ENCODE data around the gene POR.

POR gene

GRCh38 chr7:75876126-75876881 lies 38.7 kb upstream of the POR start:
- Histone ChIP-seq H3K36me3 (peaks cover 2% of the 10 kb centered on the region), H3K4me3 (ENCODE audit: low read depth in 1 of 2, low read length in 1 of 2) (peak overlapping the region in 1 of 2 experiments; percentile 23), H3K27ac (peak overlapping the region; percentile 73), H3K27me3 (no peaks in the 10 kb centered on the region), H3K4me1 (ENCODE audit: control insufficient read depth in 1 of 2, insufficient read depth in 1 of 2, low read depth in 1 of 2, low read length in 1 of 2) (peaks cover 43 to 55% of the 10 kb centered on the region in 2 experiments), H3K9me3 (no peaks in the 10 kb centered on the region)
- TF ChIP-seq CTCF (IDR thresholded peaks at IDR 0.05), result no peak

GRCh38 chr7:75878312-75878768 lies 36.6 kb upstream of the POR start:
- H3K4me3 ChIP-seq (ENCODE audit: low read depth in 1 of 2, low read length in 1 of 2), result peak overlapping the region; percentile 71 to 98
- peak overlapping the region; percentile 79 for H3K27ac ChIP-seq
- peaks cover 35 to 49% of the 10 kb centered on the region in 2 experiments for H3K4me1 ChIP-seq (ENCODE audit: control insufficient read depth in 1 of 2, insufficient read depth in 1 of 2, low read depth in 1 of 2, low read length in 1 of 2)
- TF ChIP-seq CTCF (IDR thresholded peaks at IDR 0.05), result no peak
- H3K9me3 ChIP-seq, result no peaks in the 10 kb centered on the region
- H3K36me3 ChIP-seq, result peaks cover 23% of the 10 kb centered on the region
- no peaks in the 10 kb centered on the region for H3K27me3 ChIP-seq

DNA sequence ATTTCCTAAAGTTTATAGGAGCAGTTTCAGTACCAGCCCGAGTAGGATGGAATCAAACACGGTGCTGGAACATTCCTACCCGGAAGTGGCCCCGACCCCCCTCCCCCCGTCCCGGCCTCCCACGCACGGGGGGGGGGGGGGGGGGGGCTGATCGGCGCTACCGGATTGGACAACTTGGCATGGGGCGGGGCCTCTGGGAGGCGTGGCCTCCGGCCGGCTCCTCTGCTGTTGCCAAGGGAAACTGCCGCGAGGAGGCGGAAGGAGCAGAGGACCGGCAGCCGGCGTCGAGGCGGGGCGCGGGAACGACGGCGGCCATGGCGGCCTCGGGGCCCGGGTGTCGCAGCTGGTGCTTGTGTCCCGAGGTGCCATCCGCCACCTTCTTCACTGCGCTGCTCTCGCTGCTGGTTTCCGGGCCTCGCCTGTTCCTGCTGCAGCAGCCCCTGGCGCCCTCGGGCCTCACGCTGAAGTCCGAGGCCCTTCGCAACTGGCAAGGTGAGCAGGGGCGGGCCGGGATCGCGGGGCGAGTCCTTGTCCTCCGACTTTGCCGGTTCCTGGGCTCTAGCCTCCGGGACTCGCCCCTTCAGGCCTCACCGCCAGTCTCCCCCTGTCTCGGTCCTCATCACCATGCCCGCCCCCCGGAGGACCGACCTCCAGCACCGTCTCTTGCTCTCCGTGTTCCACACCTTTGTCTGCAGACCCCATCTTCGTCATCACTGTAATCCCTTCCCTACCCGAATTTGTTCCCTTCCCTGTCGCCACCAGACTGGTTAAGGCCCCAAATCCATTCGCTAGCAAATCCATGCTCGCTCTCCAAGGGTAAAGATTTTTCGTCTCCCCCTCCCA lies 36.0 kb upstream of the POR start, which contains the start of gene RHBDD2:
Gene RHBDD2 (plus strand): TSS at position 266 of the 843 bp plus-strand sequence. CDS start 49 bp downstream, at position 315.
- TF ChIP-seq CTCF (IDR thresholded peaks at IDR 0.05), result peak; percentile 76
- Histone ChIP-seq H3K36me3 (peaks cover 29% of the 10 kb centered on the region), H3K4me1 (ENCODE audit: control insufficient read depth in 1 of 2, insufficient read depth in 1 of 2, low read depth in 1 of 2, low read length in 1 of 2) (peaks cover 35 to 49% of the 10 kb centered on the region in 2 experiments), H3K4me3 (ENCODE audit: low read depth in 1 of 2, low read length in 1 of 2) (peak within 1 kb of the TSS; percentile 71 to 98), H3K27ac (peak within 1 kb of the TSS; percentile 79), H3K27me3 (no peaks in the 10 kb centered on the region), H3K9me3 (no peaks in the 10 kb centered on the region)

GRCh38 chr7:75879771-75880184 lies 35.2 kb upstream of the POR start:
- Histone ChIP-seq H3K27me3 (no peaks in the 10 kb centered on the region), H3K4me3 (ENCODE audit: low read depth in 1 of 2, low read length in 1 of 2) (peak overlapping the region; percentile 71 to 98), H3K9me3 (no peaks in the 10 kb centered on the region), H3K36me3 (peaks cover 37% of the 10 kb centered on the region), H3K4me1 (ENCODE audit: control insufficient read depth in 1 of 2, insufficient read depth in 1 of 2, low read depth in 1 of 2, low read length in 1 of 2) (peaks cover 35 to 49% of the 10 kb centered on the region in 2 experiments), H3K27ac (no peak overlapping the region)
- no peak for TF ChIP-seq CTCF (IDR thresholded peaks at IDR 0.05)

GRCh38 chr7:75880242-75880641 lies 34.7 kb upstream of the POR start:
- TF ChIP-seq CTCF (IDR thresholded peaks at IDR 0.05), result no peak
- H3K27me3 ChIP-seq, result no peaks in the 10 kb centered on the region

More at GRCh38 chr7:75880242-75880641, 34.7 kb upstream of the POR start:
- no peak overlapping the region for H3K27ac ChIP-seq
- H3K9me3 ChIP-seq, result no peaks in the 10 kb centered on the region
- peaks cover 35 to 47% of the 10 kb centered on the region in 2 experiments for H3K4me1 ChIP-seq (ENCODE audit: control insufficient read depth in 1 of 2, insufficient read depth in 1 of 2, low read depth in 1 of 2, low read length in 1 of 2)
- H3K4me3 ChIP-seq (ENCODE audit: low read depth in 1 of 2, low read length in 1 of 2), result peak overlapping the region in 1 of 2 experiments; percentile 71
- peaks cover 42% of the 10 kb centered on the region for H3K36me3 ChIP-seq
